Choroid plexus epithelial cell (primary cell): Measurements from ENCODE around the gene C1orf174.

ENCODE experiments used
- DNase-seq: peaks from one replicate; pipeline ENCODE4 v3.0.0-alpha.2; 2010; ENCODE audit warnings: low read depth
- H3K4me3 ChIP-seq: 2 replicates; pipeline ENCODE4 v1.5.1; 2011; ENCODE audit warnings: low read depth, mild to moderate bottlenecking, control low read depth, low read length, moderate library complexity
- TF ChIP-seq, protein P1 (sequence below): conservative IDR thresholded peaks from 2 replicates; pipeline ENCODE4 v1.5.1; 2011; ENCODE audit warnings: low read depth, mild to moderate bottlenecking, control low read depth, inconsistent platforms, low read length, moderate library complexity

C1orf174 gene

DNA sequence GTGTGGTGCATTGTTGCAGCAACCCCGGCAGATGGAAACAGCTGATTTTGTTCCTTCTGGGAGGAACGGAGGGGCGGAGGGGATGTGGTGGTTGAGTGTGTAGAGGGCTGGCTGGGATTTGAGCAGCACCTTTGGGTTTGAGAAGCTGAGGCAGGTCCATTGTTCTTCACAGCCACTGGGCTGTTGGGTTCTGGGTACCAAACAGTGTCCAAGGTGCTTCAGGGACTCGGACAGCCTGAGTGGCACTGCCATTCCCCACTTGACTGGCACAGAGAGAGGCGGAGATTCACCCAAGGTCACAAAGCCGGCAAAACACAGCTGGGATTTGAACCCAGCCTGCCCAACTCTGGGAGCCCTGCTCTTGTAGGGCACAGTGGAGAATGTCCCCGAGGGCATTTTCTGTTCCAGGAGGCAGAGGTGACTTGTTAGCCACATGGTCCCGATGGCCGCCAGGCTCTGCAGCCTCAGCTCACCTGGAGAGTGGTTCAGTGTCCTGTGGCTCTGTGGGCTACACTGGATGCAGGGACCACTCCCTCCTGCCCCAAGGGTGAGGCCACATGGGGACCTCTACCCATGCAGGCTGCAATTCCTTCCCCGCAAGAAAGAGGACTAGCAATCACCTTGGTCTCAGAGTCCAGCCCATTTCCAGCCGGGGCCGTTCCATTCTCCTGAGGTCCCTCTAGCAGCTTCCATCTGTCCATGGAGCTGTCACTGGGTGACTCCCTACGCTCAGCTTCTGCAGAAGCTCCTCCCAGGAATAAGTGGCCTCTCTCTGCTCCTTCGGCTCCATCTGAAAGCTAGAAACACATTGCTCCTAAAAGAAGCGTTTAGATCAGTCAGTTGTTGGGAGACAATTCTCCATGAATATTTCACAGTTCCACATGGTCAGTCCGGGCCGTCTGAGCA, 31.2 kb upstream of the C1orf174 start:
- no peak overlapping the region for H3K4me3 ChIP-seq
- TF ChIP-seq, protein P1, sequence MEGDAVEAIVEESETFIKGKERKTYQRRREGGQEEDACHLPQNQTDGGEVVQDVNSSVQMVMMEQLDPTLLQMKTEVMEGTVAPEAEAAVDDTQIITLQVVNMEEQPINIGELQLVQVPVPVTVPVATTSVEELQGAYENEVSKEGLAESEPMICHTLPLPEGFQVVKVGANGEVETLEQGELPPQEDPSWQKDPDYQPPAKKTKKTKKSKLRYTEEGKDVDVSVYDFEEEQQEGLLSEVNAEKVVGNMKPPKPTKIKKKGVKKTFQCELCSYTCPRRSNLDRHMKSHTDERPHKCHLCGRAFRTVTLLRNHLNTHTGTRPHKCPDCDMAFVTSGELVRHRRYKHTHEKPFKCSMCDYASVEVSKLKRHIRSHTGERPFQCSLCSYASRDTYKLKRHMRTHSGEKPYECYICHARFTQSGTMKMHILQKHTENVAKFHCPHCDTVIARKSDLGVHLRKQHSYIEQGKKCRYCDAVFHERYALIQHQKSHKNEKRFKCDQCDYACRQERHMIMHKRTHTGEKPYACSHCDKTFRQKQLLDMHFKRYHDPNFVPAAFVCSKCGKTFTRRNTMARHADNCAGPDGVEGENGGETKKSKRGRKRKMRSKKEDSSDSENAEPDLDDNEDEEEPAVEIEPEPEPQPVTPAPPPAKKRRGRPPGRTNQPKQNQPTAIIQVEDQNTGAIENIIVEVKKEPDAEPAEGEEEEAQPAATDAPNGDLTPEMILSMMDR: no peak
- DNase-seq: no peak

DNA sequence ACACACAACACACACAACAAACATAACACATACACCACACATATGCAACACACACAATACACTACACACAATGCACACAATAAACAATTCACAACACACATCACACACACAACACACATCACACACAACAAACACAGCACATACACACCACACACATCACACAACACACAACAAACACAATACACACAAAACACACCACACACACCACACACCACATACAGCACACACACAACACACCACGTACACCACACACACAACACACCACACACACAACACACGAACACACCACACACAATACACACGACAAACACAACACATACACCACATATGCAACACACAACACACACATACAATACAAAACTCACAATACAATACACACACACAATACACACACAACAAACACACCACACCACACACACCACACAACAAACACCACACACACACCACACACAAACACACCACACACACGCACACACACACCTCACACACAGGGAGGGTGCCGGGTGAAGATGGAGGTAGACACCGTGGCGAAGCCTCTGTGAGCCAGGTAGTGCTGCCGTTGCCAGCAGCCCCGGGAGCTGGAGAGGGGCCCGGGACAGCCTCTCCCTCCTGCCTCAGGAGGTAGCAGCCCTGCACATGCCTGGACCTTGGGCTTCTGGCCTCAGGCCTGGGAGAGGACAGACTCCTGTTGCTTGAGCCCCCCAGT, 30.4 kb upstream of the C1orf174 start:
- no peak for DNase-seq
- no peak overlapping the region for H3K4me3 ChIP-seq
- TF ChIP-seq, protein P1: no peak

DNA sequence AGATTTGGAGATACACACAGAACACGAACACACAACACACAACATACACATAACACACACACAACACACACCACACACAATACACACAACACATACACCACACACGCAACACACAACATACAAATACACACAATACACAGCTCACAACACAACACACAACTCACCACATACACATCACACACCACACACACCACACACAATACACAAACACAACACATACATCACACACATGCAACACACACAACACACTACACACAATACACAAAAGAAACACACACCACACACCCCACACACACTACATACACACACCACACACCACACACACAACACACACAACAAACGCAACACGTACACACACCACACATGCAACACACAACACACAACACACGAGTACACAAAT, 29.1 kb upstream of the C1orf174 start:
- TF ChIP-seq, protein P1: no peak
- DNase-seq: no peak

DNA sequence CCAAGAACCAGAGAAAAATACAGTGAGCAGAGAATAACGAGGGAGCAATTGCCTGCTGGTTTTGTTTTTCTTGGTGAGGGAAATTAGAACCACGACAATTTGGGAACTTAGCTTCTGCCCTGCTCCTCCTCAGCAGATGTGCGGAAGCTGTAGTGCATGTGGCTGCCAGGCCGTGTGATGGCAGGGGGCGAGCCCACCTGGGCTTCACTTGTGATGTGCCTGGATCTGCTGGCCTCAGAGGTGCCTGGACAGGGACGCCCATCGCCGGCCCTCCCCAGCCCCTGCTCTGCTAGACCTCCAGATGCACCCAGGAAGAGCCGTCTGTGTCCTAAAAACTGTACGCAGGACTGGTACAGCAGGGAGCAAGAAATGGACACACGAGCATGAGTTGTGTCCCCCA, 28.5 kb upstream of the C1orf174 start:
- H3K4me3 ChIP-seq: no peak overlapping the region

More for the DNA sequence above, 29.1 kb upstream of the C1orf174 start:
- H3K4me3 ChIP-seq: no peak overlapping the region

DNA sequence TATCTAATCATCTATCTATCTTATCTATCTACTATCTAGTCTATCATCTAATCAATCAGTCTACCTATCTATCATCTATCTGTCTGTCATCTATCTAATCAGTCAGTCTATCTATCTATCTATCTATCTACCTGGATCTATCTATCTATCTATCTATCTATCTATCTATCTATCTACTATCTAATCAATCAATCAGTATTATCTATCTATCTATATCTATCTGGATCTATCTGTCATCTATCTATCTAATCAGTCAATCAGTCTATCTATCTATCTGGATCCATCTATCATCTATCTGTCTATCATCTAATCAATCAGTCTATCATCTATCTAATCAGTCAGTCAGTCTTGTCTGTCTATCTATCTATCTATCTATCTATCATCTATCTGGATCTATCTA, 26.9 kb upstream of the C1orf174 start:
- no peak for DNase-seq
- TF ChIP-seq, protein P1: no peak
- no peak overlapping the region for H3K4me3 ChIP-seq

More for the DNA sequence above, 28.5 kb upstream of the C1orf174 start:
- no peak for DNase-seq
- TF ChIP-seq, protein P1: no peak

DNA sequence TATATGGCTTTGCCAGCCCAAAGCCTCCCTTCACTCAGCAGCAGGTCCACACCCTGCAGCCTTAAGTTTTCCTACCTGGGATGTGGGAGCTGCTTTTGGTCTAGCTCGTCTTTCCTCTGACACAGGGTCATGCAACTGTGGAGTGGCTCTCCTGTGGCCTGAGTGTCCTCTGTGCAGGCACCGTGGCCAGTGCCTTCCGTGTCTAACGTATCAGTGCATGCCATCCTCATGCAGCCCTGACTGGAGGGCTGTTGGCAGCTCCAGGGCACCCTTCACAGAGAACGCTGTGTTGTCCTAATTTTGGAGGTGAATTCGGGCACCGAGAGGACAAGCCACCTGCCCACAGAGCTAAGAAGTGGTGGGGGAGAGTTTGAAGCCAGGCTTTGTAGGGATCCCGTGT, 25.7 kb upstream of the C1orf174 start:
- DNase-seq: no peak
- TF ChIP-seq, protein P1: no peak
- no peak overlapping the region for H3K4me3 ChIP-seq
